Tibial artery (tissue), 4 donors: ENCODE results near the gene OR10G2.
"Not testable (repeated sequence)": the region's sequence is repeated elsewhere in the genome, so short reads cannot be mapped to it uniquely, and the experiment has no call there.

Experiments used
- DNase-seq, 2 donors: peaks; one replicate each; pipeline ENCODE4 v3.0.0-alpha.2; 2019
- H3K27ac ChIP-seq, 2 donors: fragments of 200-600 bp; sonication (generic) in 1 of 2; 1 replicate in 1 of 2; 2 replicates in 1 of 2; pipeline ENCODE4 v1.5.1; 2018 to 2019; ENCODE audit warnings: mild to moderate bottlenecking in 1 of 2
- H3K27me3 ChIP-seq, 2 donors: fragments of 200-600 bp; sonication (generic) in 1 of 2; one replicate each; pipeline versions ENCODE4 v1.5.1 to v1.6.0; 2016 to 2019
- H3K36me3 ChIP-seq, 3 donors: fragments of 200-600 bp; sonication (generic) in 2 of 3; one replicate each; pipeline ENCODE4 v1.5.1; 2016 to 2019; ENCODE audit warnings: mild to moderate bottlenecking in 2 of 3
- H3K4me1 ChIP-seq, 4 donors: fragments of 200-600 bp; sonication (generic) in 2 of 4; 1 replicate in 3 of 4; 2 replicates in 1 of 4; pipeline ENCODE4 v1.5.1; 2016 to 2019
- H3K4me3 ChIP-seq, 2 donors: fragments of 200-600 bp; sonication (generic) in 1 of 2; 1 replicate in 1 of 2; 2 replicates in 1 of 2; pipeline ENCODE4 v1.5.1; 2018 to 2019; ENCODE audit warnings: mild to moderate bottlenecking in 2 of 2
- H3K9me3 ChIP-seq, 3 donors: fragments of 200-600 bp; sonication (generic) in 1 of 3; one replicate each; pipeline ENCODE4 v1.5.1; 2016 to 2019
- CTCF ChIP-seq, 2 experiments: fragments of 200-600 bp in 1 of 2; fragments of 450-650 bp in 1 of 2; IDR thresholded peaks; one replicate each; pipeline ENCODE4 v1.5.1; 2017 to 2019; ENCODE audit warnings: antibody characterized with exemption in 2 of 2, mild to moderate bottlenecking in 1 of 2, moderate library complexity in 1 of 2
- intact Hi-C: fragments of 100-400 bp; cut with DNase I; formaldehyde crosslinking; loops from one replicate; pipeline ENCODE4 v1.15.0; 2023; ENCODE audit warnings: low total_unique reads

The OR10G2 gene

GRCh38 chr14:21652209-21652808 is 17.6 kb upstream of the OR10G2 start:
- no peaks in the 10 kb centered on the region for H3K36me3 ChIP-seq
- H3K9me3 ChIP-seq: no peaks in the 10 kb centered on the region
- H3K27ac ChIP-seq: no peak overlapping the region
- no peaks in the 10 kb centered on the region for H3K4me1 ChIP-seq
- DNase-seq: no peak
- no peaks in the 10 kb centered on the region for H3K27me3 ChIP-seq
- no peak for TF ChIP-seq CTCF (IDR thresholded peaks at IDR 0.05)
- H3K4me3 ChIP-seq: no peak overlapping the region
- intact Hi-C loops: no loop called here

DNA sequence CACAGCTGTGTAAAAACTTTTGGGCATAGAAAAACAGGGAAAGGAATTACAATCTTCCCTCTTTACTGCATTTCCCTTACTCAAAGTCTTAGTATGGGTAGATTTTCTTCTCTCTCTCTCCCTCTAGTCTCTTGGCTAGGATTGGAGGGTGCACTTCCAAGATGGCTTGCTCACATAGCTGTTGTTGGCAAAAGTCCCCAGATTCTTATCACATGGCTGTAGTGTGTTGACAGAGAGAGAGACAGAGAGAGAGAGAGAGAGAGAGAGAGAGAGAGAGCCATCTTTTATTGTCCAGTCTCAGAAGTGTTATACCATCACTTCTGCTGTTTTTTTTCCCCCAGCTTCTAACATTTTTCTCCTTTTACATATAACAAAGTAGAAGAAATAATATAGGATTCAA is 12.6 kb upstream of the OR10G2 start:
- no peak for TF ChIP-seq CTCF (IDR thresholded peaks at IDR 0.05)
- no peak for DNase-seq
- intact Hi-C loops: no loop called here

DNA sequence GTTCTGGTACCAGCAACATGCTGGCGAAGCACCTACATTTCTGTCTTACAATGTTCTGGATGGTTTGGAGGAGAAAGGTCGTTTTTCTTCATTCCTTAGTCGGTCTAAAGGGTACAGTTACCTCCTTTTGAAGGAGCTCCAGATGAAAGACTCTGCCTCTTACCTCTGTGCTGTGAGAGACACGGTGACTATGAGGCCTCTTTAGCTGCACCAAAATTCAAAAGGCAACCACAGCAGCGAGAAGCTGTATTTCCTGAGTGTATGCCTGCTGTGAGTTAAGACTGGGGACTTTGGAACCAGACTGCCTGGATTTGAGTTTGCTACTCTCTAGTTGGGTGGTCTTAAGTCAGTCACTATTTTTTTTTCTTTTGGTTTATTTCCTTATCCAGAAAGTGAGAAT is 8.7 kb upstream of the OR10G2 start:
- H3K27ac ChIP-seq: no peak overlapping the region
- H3K4me1 ChIP-seq: no peaks in the 10 kb centered on the region
- H3K9me3 ChIP-seq: no peaks in the 10 kb centered on the region
- intact Hi-C loops: no loop called here
- H3K4me3 ChIP-seq: no peak overlapping the region
- TF ChIP-seq CTCF (IDR thresholded peaks at IDR 0.05): no peak
- no peaks in the 10 kb centered on the region for H3K36me3 ChIP-seq
- DNase-seq: no peak
- H3K27me3 ChIP-seq: no peaks in the 10 kb centered on the region

More for the DNA sequence above, 12.6 kb upstream of the OR10G2 start:
- no peaks in the 10 kb centered on the region for H3K36me3 ChIP-seq
- H3K4me3 ChIP-seq: no peak overlapping the region
- no peaks in the 10 kb centered on the region for H3K9me3 ChIP-seq
- no peak overlapping the region for H3K27ac ChIP-seq
- no peaks in the 10 kb centered on the region for H3K4me1 ChIP-seq
- H3K27me3 ChIP-seq: no peaks in the 10 kb centered on the region

GRCh38 chr14:21642683-21643082 is 7.9 kb upstream of the OR10G2 start:
- Histone ChIP-seq H3K36me3 (no peaks in the 10 kb centered on the region), H3K4me1 (no peaks in the 10 kb centered on the region), H3K9me3 (no peaks in the 10 kb centered on the region), H3K27ac (no peak overlapping the region), H3K27me3 (no peaks in the 10 kb centered on the region), H3K4me3 (no peak overlapping the region)
- no peak for TF ChIP-seq CTCF (IDR thresholded peaks at IDR 0.05)
- DNase-seq: no peak
- intact Hi-C loops: no loop called here

DNA sequence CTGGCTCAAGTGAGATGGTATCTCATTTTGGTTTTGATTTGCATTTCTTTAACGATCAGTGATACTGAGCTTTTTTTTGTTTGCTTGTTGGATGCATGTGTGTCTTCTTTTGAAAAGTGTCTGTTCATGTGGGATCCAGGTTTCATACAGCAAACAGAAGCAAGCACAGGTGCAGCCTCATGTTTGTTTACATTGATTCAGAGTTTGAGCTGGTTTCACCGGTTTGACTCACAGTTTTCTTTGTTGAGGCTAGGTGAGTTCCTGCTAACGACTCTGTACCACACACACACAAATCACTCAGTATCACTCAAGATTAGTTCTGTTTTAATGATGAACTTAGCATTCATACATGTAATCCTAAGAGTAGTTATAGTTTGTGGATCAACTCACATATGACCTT is 3.7 kb downstream of the OR10G2 start:
- intact Hi-C loops: no loop called here
- no peak overlapping the region for H3K27ac ChIP-seq
- no peak overlapping the region for H3K4me3 ChIP-seq
- no peaks in the 10 kb centered on the region for H3K9me3 ChIP-seq
- no peak for TF ChIP-seq CTCF (IDR thresholded peaks at IDR 0.05)
- DNase-seq: no peak
- no peaks in the 10 kb centered on the region for H3K27me3 ChIP-seq
- H3K4me1 ChIP-seq: no peaks in the 10 kb centered on the region
- no peaks in the 10 kb centered on the region for H3K36me3 ChIP-seq

- DNase-seq, H3K4me3 ChIP-seq, H3K36me3 ChIP-seq, intact Hi-C loops, H3K9me3 ChIP-seq, H3K27ac ChIP-seq, H3K4me1 ChIP-seq, H3K27me3 ChIP-seq: not testable (repeated sequence)
Measured at GRCh38 chr14:21630503-21630902, 4.2 kb downstream of the OR10G2 start.
